ENCODE data around the gene CEACAM16.
"Not testable (repeated sequence)": the region's sequence is repeated elsewhere in the genome, so short reads cannot be mapped to it uniquely, and the experiment has no call there.

The CEACAM16 gene

DNA sequence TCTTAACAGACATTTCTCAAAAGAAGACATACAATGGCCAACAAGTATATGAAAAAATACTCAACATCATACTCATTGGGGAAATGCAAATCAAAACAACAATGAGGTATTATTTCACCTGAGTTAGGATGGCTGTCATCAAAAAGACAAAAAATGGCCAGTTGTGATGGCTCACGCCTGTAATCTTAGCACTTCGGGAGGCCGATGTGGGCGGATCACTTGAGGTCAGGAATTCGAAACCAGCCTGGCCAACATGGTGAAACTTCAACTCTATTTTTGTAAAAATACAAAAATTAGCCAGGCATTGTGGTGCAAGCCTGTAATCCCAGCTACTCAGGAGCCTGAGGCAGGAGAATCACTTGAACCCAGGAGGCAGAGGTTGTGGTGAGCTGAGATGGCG lies 22.0 kb downstream of the CEACAM16 start:
- no peak for DNase-seq
- in situ Hi-C loops (cut with MboI; ENCODE audit: low pct_unique_long_range_greater_than_20kb, low sequenced_read_pairs): no loop called here

DNA sequence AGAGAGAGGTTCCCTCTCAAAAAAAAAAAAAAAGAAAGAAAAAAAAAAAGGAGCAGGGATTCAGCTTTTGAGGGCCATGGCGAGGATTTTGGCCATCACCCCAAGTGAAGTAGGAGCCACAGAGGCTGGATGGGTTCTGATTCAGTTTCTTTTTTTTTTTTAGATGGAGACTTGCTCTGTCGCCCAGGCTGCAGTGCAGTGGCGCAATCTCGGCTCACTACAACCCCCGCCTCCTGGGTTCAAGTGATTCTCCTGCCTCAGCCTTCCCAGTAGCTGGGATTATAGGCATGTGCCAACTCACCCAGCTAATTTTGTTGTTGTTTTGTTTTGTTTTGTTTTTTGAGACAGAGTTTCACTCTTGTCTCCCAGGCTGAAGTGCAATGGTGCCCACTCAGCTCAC lies 22.4 kb downstream of the CEACAM16 start:
- in situ Hi-C loops (cut with MboI; ENCODE audit: low pct_unique_long_range_greater_than_20kb, low sequenced_read_pairs); DNase-seq: not testable (repeated sequence)

DNA sequence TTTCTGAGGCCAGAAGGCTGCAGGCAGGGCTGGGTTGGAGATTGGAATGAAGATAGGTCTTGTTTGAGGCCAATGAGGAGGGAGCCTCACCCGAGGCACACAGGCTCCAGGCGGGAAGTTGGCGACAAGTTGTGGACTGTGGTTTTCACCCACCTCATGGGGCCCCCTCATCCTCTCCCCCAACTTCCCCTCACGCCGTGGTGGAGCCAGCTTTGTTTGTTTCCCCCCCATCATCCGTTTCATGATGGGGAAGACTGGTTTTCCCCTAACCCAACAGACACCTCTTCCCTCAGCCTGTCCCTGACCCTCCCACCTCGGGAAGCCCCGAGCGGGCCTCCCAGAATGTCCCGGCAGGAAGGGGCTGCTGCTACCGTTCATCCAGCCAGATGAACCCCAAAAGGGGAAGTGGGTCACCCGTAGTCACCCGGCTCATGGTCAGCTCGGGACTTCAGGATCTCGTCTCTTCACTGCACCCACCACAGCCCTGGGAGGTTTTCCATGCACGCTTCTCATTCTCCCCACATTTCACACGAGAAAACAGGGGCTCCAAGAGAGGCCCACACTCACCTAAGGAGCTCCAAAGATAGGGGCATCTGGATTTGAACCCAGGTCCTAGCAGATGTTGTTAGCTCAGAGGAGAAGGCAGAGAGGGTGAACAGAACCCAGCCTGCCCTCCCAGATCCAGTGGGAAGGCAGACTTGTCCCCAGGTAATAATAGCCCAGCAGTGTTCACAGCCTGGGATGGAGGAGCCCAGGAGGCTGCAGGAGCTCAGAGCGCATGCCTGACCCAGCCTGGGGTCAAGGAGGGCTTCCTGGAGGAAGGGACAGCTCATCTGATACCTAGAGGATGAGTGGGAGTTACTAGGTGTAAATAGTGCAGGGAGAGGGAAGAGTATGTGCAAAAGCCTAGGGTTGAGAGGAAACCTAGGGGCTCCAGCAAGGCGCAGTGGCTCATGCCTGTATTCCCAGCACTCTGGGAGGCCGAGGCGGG lies 23.5 kb downstream of the CEACAM16 start:
- peak; percentile 96 for DNase-seq
- in situ Hi-C loops (cut with MboI; ENCODE audit: low pct_unique_long_range_greater_than_20kb, low sequenced_read_pairs): no loop called here

DNA sequence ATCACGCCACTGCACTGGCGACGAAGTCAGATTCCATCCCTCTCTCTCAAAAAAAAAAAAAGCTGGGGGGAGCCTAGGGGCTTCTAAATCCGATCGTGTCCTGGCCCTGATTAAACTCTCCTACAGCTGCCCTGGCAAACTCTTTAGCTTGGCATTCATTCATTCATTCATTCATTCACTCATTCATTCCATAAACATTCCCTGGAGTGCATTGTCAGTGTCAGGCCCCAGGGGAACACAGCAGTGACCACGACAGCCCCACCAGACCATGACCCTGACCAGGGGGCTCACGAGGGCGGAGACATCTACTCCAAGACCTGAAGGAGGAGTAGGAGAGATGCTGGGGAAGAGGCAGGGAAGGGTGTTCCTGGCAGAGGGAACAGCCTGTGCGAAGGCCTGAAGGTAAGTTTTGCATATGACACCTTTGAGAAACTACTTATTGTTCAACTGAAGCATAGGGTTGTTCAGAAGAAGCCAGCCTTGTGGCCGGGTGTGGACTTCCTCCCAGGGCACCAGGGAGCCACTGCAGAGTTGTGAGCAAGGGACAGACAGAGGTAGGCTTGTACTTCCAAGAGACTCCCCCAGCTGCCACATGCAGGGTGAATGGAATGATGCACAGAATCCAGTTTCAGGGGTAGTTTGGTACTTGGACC lies 24.5 kb downstream of the CEACAM16 start:
- in situ Hi-C loops (cut with MboI; ENCODE audit: low pct_unique_long_range_greater_than_20kb, low sequenced_read_pairs): no loop called here
- no peak for DNase-seq

DNA sequence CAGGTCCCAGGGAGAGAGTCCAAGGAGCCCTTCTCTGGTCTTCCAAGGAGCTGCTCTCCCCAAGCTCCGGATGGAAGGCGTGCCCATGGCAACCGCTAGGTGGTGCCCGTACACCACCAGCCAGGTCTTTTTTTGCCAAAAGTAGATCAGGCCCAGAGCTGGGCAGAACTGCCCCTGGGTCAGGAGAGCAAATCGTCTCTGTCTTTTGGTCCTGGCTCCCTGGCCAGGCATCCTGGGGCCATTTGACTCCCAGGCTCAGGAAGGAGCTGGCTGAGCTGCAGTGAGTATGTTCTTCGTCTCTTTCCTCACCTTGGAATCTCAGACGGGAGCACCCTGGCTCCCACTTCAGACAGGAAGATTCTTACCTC lies 25.0 kb downstream of the CEACAM16 start:
- in situ Hi-C loops (cut with MboI; ENCODE audit: low pct_unique_long_range_greater_than_20kb, low sequenced_read_pairs): no loop called here
- DNase-seq: peak; percentile 91

DNA sequence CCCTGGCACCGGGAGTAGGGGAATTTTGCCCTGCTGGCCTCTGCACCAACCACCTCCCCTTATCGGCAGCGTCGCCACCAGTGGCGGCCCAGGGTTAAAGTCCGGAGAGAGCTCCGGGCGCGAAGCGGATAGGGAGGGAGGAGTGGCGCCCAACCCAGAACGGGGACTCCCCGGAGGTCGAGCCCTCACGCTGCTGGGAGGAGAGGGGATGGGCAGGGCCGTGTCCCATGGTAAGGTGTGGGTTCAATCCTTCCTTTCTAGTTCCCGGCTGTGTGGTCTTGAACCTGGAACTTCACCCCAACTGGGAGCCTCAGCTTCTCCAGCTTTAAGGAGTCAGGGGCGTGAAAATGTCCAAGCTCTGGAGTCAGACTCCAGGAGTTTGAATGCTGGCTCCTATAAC lies 26.3 kb downstream of the CEACAM16 start:
- DNase-seq: no peak
- in situ Hi-C loops (cut with MboI; ENCODE audit: low pct_unique_long_range_greater_than_20kb, low sequenced_read_pairs): no loop called here

DNA sequence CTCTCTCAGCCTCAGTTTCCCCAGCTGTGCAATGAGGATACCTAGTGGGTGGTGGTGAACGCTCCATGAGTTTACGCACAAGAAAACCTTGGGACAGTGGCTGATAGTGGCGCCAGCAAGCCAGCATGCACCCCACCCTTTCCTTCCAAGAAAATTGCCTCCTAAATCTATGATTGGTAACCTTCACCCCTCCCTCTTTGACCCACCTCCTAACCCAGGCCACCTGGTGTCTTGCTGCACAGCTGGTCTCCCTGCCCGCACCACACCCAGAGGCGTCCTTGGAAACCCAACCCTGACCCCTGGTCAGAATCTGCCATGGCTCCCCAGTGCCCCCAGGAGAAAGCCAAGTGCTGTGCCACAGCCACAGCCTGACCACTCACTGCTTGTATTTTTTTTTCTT lies 26.7 kb downstream of the CEACAM16 start:
- DNase-seq: no peak
- in situ Hi-C loops (cut with MboI; ENCODE audit: low pct_unique_long_range_greater_than_20kb, low sequenced_read_pairs): no loop called here

DNA sequence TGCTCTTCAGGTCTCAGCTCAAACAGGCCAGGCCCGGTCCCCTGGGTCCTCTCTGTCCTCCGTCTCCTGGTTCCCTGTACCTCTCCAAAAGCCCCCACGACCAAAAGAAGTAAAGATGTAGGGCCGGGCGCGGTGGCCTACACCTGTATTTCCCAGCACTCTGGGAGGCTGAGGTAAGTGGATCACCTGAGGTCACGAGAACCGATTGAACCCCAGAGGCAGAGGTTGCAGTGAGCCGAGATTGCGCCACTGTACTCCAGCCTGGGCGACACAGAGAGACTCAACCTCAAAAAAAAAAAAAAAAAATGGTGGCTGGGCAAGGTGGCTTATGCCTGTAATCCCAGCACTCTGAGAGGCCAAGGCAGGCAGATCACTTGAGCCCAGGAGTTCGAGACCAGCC lies 27.5 kb downstream of the CEACAM16 start:
- in situ Hi-C loops (cut with MboI; ENCODE audit: low pct_unique_long_range_greater_than_20kb, low sequenced_read_pairs): no loop called here
- DNase-seq: no peak

DNA sequence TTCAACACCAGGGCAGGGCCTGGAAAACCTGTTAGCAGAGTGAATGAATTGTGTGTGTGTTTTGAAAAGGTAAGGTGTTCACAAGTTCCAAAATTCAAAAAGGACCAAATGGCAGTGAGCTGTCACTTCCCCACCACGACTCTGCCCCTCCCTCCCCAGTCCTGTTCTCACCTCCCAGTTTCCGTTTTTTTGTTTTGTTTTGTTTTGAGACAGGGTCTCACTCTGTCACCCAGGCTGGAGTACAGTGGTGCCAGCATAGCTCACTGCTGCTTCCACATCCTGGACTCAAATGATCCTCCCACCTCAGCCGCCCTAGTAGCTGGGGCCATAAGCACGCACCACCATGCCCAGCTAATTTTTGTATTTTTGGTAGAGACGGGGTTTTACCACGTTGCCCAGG lies 29.2 kb downstream of the CEACAM16 start:
- in situ Hi-C loops (cut with MboI; ENCODE audit: low pct_unique_long_range_greater_than_20kb, low sequenced_read_pairs): no loop called here
- DNase-seq: peak; percentile 51

DNA sequence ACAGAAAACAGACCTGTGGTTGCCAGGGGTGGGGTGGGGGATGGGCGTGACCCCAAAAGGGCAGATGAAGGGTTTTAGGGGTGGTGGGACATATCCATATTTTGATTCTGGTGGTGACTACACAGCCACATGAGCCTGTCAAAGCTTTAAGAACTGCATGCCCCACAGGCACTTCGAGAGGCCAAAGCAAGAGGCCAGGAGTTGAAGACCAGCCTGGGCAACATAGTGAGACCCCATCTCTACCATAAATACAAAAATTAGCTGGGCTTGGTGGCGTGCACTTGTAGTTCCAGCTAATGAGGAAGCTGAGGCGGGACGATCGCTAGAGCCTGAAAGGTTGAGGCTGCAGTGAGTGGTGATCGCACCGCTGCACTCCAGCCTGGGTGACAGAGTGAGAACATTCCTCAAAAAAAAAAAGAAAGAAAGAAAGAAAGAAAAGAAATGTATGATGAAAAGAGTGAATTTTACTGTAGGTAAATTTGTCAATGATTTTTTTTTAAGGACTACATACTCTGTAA lies 30.6 kb downstream of the CEACAM16 start:
- in situ Hi-C loops (cut with MboI; ENCODE audit: low pct_unique_long_range_greater_than_20kb, low sequenced_read_pairs): no loop called here
- DNase-seq: no peak

DNA sequence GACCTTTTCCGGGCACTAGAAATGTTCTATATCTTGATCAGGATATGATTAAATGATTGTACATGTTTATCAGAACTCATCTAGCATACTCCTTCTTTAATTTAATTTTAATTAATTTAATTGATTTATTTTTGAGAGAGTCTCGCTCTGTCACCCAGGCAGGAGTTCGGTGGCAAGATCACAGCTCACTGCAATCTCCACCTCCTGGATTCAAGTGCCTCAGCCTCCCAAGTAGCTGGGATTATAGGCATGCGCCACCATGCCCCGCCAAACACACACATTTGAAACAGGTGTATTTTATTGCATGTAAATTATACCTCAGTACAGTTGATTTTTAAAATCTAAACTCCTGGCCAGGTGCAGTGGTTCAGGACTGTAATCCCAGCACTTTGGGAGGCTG lies 32.1 kb downstream of the CEACAM16 start:
- in situ Hi-C loops (cut with MboI; ENCODE audit: low pct_unique_long_range_greater_than_20kb, low sequenced_read_pairs): no loop called here

DNA sequence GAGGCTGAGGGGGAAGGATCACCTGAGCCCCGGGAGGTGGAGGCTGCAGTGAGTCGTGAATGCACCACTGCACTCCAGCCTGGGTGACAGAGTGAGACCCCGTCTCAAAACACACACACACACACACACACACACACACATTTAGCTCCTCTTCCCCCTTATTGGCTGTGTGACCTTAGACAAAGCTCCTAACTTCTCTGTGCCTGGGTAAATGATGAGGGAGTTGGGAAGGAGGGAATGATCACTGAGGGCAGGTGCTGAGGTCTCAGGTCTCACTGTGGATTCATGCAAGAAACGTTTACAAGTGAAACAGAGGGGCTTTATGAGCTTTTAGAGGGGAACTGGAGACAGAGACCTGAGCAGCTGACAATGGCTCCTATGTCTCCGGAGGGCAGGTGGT lies 32.7 kb downstream of the CEACAM16 start:
- in situ Hi-C loops (cut with MboI; ENCODE audit: low pct_unique_long_range_greater_than_20kb, low sequenced_read_pairs): no loop called here
- no peak for DNase-seq

More for the DNA sequence above, 32.1 kb downstream of the CEACAM16 start:
- no peak for DNase-seq

DNA sequence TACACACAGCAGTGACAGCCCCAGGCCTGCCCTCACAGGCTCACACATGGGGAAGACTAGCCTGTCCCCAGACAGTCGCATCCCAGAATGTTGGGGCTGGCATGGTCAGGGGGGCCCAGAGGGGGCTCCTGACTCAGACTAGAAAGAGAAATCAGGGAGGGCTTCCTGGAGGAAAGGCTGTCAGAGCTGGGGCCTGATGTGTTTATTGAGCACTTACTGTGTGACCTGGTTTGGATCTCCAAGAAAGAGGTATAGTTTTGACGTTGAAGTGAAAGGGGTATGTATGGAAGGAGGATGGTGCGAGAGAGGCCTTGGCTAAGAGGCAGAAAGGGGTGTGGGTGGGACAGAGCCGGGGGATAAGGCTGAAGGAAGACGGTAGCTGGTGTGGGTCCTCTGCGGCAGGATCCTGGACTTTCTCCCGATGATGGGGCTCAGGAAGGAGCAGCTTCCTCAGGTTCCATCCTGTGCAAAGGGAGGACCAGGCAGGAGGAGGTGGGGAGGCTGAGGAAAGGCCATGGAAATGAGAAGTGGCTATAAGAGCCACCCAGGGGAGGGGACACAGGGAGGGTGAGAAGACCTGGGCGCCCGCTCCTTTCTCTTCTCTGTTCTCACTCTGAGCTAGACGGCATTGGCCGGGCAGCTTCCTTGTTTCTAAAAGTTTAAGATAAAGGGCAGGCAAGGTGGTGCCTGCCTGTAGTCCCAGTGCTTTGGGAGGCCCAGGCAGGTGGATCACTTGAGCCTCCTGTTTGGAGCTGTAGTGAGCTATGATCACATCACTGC lies 33.5 kb downstream of the CEACAM16 start:
- DNase-seq: no peak
- in situ Hi-C loops (cut with MboI; ENCODE audit: low pct_unique_long_range_greater_than_20kb, low sequenced_read_pairs): no loop called here

DNA sequence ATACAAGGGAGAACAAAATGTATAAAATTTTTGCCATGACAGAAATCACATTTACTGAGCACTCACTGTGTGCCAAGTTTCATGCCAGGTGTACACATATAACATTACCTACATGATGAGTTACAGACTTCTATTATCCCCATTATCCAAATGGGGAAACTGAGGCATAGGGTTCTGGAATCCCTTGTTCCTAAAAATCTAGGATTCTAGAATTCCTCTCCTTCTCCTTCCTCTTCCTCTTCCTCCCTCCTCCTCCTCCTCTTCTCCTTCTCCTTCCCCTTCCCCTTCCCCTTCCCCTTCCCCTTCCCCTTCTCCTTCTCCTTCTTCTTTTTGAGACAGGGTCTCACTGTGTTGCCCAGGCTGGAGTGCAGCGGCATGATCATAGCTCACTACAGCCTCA lies 35.4 kb downstream of the CEACAM16 start:
- in situ Hi-C loops (cut with MboI; ENCODE audit: low pct_unique_long_range_greater_than_20kb, low sequenced_read_pairs): no loop called here

DNA sequence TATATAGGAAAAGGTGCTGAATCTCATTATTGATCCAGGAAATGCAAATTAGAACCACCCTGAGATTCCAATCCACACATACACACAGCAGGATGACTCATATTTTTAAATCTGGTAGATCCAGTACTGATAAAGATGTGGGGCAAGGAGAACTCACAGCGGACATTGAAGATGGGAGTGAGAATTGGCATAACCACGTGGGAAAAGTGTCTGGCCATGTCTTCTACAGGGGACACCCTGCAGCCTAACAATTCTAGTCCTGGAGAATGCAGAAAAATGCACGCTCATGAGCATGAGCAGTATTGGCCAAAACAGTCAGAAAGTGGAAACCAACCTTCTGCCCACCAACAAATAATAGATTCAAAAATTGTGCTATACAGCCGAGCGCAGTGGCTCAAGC lies 36.1 kb downstream of the CEACAM16 start:
- DNase-seq: no peak
- in situ Hi-C loops (cut with MboI; ENCODE audit: low pct_unique_long_range_greater_than_20kb, low sequenced_read_pairs): no loop called here

More for the DNA sequence above, 35.4 kb downstream of the CEACAM16 start:
- no peak for DNase-seq

DNA sequence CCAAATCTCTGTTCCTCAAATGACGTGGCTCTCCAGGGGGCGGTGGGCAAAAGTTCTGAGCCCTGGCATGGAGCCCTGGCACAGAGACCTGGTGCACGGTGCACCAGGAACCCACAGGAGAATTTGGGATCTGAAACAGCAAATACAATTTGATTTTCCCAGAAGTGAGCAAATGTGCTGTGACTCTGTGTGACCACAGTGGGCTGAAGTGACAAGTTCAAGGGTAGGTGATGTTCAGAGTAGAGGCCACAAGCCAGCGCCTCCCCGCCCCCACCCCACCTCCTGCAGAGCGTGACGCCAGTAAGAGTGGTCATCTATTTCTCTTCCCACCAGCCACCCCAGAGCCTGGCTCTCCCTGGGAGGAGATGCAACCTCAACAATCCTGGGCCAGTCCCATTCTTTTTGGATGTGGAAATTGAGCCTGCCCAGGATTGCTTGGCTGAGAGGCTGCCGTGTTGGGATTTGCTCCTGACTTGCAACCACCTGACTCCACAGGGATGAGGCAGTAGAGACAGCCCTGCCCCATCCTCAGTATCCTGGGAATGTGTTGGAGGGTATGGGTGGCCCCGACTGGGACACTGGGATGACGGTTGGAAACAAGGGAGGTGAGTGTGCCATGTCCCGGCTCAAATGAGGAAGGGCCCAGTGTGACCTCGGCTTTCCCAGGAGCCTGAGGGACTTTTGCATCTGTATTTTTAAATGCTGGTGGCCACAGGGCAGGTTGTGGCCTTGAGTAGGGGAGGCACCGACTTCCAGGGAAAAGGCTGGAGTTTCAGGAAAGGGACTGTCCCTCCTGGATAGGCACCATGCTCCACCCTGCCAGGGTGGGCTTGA lies 38.5 kb downstream of the CEACAM16 start:
- DNase-seq: no peak
- in situ Hi-C loops (cut with MboI; ENCODE audit: low pct_unique_long_range_greater_than_20kb, low sequenced_read_pairs): no loop called here

DNA sequence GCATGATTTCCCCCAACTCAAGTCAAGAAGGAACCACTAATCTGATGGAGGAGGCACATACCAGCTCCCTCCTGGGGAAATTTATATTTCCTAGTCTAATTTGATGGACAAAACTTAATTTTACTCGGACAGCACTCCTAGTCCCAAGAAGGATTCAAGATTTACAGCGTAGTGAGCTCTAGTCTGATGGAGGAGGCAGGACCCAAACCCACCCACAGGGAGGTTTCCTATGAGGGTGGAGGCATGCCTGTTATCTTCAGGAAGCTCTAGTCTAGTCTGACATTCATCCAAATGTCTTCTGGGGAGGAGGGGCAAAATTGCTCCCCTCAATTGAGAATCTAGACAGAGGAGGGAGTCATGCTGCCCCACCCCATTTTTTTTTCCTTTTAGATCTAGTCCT lies 39.2 kb downstream of the CEACAM16 start:
- no peak for DNase-seq
- in situ Hi-C loops (cut with MboI; ENCODE audit: low pct_unique_long_range_greater_than_20kb, low sequenced_read_pairs): no loop called here

DNA sequence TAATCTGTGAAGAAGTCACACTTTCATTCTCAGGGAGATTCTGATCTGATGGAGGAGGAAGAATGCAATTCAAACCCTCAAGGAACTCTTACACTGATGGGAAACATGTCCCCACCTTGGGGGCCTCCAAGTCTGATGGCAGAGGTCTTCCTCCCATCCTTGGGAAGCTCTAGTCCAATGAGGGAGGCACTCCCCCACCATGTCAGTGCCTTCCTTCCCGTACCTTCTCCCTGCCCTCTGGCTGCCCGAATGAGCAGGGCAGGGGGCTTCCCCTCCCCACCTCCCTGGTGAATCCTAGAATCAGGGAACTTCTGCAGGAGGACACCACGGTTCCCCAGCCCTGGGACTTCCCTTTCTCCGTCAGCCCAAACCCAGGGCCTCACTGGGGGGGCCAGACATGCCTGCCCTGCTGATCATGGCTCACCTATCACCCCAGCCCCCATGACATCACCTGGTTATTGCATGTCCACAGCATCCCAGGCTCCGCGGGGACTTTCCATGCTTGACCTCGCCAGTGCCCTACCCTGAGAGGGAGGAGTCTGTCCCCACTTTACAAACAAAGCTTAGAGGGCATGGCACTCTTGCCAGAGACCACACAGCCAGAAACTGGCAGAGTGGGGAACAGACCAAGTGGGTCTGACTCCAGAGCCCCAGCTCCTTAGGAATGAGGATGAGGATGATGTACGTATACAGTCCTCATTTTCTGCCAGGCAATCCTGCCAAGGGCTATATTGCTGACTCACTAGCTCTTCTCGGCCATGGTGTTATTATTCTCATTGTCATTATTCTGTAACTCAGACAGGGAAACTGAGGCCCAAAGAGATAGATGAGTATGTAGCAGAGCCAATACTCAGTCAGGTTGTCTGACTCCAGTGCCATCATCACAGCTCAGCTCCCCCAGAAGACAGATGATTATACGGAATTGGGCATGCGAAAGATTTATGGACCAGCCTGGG lies 39.9 kb downstream of the CEACAM16 start:
- in situ Hi-C loops (cut with MboI; ENCODE audit: low pct_unique_long_range_greater_than_20kb, low sequenced_read_pairs): no loop called here
- DNase-seq: no peak
